Stimulated activated CD4-positive, alpha-beta T cell treated with anti-CD3 and anti-CD28 coated beads, TNF-alpha, amount 100 ng/mL, for 4 hours (primary cell): ENCODE data around the gene DDX27.
"Not testable (repeated sequence)": the region's sequence is repeated elsewhere in the genome, so short reads cannot be mapped to it uniquely, and the experiment has no call there.

Source experiments
- DNase-seq, 3 experiments: peaks; one replicate each; pipeline ENCODE4 v3.0.0-alpha.2; 2020; ENCODE audit warnings: low read depth in 3 of 3

The DDX27 gene

GRCh38 chr20:49219091-49219923 lies at the start of gene DDX27:
TSS of gene DDX27 (plus strand) at chr20:49219416. CDS start at chr20:49219449, 33 bp downstream.
- peak; percentile 82 to 96 (median 94) for DNase-seq

GRCh38 chr20:49169547-49169946 lies 49.7 kb upstream of the DDX27 start:
- DNase-seq = no peak

- DNase-seq = no peak
Observed at GRCh38 chr20:49170714-49171113, 48.5 kb upstream of the DDX27 start.

- DNase-seq = no peak
Observed at GRCh38 chr20:49171909-49172308, 47.3 kb upstream of the DDX27 start.

GRCh38 chr20:49172413-49172812 lies 46.8 kb upstream of the DDX27 start:
- DNase-seq = no peak

- no peak for DNase-seq
Observed at GRCh38 chr20:49174183-49174582, 45.0 kb upstream of the DDX27 start.

- no peak for DNase-seq
Observed at GRCh38 chr20:49179368-49180277, 39.6 kb upstream of the DDX27 start.

- no peak for DNase-seq
Observed at GRCh38 chr20:49181265-49181877, 37.8 kb upstream of the DDX27 start.

- no peak for DNase-seq
Observed at GRCh38 chr20:49183444-49183843, 35.8 kb upstream of the DDX27 start.

- DNase-seq = not testable (repeated sequence)
Observed at GRCh38 chr20:49184084-49184501, 35.1 kb upstream of the DDX27 start.

- no peak for DNase-seq
Observed at GRCh38 chr20:49184691-49185070, 34.5 kb upstream of the DDX27 start.

GRCh38 chr20:49185071-49185761 lies 34.0 kb upstream of the DDX27 start:
- no peak for DNase-seq

- peak; percentile 37 to 58 (median 55) for DNase-seq
Observed at GRCh38 chr20:49186535-49187329, 32.5 kb upstream of the DDX27 start.

- DNase-seq = no peak
Observed at GRCh38 chr20:49187330-49187850, 31.8 kb upstream of the DDX27 start.

GRCh38 chr20:49187851-49188641 lies 31.2 kb upstream of the DDX27 start, which contains the start of gene STAU1:
TSS of gene STAU1 (minus strand) at chr20:49188334. CDS start at chr20:49166201, 22,133 bp downstream.
- DNase-seq = peak; percentile 86 to 89 (median 87)

GRCh38 chr20:49192944-49193518 lies 26.2 kb upstream of the DDX27 start:
- DNase-seq = not testable (repeated sequence)

GRCh38 chr20:49199729-49200293 lies 19.4 kb upstream of the DDX27 start:
- DNase-seq = no peak

GRCh38 chr20:49203011-49203410 lies 16.2 kb upstream of the DDX27 start:
- DNase-seq = no peak

- DNase-seq = no peak
Observed at GRCh38 chr20:49203746-49204145, 15.5 kb upstream of the DDX27 start.
